Forelimb muscle (tissue), 1 donor: ENCODE data around the gene DIAPH3. TPM values are rescaled to one million over a fixed set of nuclear protein-coding genes. Genes with fewer than 3 reads are reported as not detected.

Experiments used
- DNase-seq: peaks from one replicate; pipeline ENCODE4 v3.0.0-alpha.2; 2013; ENCODE audit warnings: low read depth
- polyA plus RNA-seq: library from polyadenylated mRNA; unstranded; fragments of 120-200 nt; gene quantifications from one replicate; pipeline ENCODE4 v1.2.1, GENCODE V29; 2013; ENCODE audit not compliant: insufficient read length

The DIAPH3 gene
- polyA plus RNA-seq, 1 donor, result 6.5 TPM

- DNase-seq, result no peak
Observed at GRCh38 chr13:60152114-60152513, 11.6 kb downstream of the DIAPH3 start.

DNA sequence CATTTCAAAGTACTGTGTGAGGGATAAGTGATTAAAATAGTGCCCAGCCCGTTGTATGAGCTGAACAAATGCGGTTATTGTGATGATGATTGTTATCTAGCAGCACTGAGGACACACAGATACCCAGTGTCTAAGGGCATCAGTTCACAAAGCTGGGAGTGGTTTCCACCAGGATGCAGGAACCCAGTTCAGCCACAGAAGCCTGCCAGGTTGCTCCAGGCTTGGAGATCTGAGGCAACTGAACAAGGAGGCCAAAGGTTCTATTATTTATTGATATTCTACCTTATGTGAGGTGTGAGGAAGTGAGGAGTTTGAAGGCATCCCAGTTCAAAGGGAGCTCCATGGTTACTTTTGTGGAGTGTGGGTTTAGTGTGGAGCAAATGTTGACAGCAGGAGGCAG lies 13.2 kb downstream of the DIAPH3 start:
- DNase-seq, result no peak

DNA sequence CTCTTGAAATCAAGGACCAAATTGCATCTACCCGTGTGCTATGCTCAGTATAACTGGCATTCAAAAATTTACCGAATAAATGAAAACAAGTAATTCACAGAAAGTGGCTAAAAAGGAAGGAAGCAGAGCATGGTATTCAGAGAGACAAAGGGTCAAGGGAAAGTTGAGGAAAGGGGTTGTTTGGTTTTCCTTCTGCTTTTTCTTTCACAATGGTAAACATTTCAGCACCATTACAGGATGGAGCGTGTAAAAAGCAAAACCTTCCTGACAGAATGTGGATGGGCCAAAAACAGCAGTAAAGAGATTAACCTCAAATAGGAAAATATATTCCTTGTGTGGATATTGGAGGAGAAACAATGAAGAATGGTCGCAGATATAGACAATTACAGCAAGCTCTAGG lies 14.8 kb downstream of the DIAPH3 start:
- no peak for DNase-seq

GRCh38 chr13:60147361-60147760 lies 16.4 kb downstream of the DIAPH3 start:
- no peak for DNase-seq

DNA sequence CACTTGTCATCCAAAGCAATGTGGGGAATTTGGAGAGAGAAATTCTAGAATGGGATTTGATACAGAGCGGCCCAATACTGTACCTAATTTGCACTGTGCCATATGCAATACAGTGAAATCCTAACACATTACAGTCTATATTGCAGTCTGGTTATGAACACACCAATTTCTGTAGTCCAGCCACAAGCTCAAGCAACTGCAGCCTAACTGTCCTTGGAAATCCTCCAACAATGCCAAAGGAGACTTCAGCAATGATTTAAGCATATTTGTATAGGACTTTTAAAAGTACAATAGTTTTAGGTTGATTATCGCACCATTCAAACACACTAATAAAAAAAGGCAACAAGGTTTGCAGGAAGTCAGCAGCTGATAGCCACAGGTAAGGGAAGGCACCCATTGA lies 17.3 kb downstream of the DIAPH3 start:
- no peak for DNase-seq

DNA sequence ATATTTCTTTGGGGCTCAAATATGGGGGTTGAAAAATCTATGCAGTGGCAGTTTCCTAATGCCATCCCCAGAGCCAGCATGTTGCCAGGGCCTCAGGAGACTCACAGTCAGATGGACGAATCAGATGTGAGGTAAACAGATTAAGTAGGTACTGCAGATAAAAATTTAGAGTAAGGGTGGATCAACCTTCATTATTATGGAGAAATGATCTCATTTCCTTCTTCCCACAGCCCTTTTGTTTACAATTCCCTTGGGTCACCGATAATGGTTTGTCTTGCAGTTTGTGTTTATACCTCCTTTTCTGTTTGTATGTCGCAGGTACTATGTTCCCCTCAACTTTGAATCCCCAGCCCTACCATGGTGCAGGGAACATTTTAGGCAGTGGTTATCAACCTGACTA lies 20.0 kb downstream of the DIAPH3 start:
- no peak for DNase-seq

- no peak for DNase-seq
Observed at GRCh38 chr13:60139272-60139671, 24.5 kb downstream of the DIAPH3 start.

DNA sequence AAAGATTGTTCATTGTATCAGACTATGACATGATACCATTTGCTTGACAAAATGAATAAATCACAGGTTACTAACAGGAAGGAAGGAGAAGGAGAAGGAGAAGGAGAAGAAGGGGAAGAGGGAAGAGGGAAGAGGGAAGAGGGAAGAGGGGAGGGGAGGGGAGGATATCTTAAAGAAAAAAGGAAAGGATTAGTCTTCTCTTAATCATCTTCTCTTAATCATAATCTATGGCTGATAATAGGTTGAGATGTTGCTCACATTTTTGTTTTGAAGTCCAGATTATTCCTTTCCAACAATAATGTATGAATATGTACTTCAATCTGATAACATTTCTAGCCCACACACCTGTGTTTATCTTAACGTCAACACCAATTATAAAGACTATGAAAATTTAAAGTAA lies 25.1 kb downstream of the DIAPH3 start:
- no peak for DNase-seq

GRCh38 chr13:60137911-60138560 lies 25.7 kb downstream of the DIAPH3 start:
- DNase-seq, result no peak

DNA sequence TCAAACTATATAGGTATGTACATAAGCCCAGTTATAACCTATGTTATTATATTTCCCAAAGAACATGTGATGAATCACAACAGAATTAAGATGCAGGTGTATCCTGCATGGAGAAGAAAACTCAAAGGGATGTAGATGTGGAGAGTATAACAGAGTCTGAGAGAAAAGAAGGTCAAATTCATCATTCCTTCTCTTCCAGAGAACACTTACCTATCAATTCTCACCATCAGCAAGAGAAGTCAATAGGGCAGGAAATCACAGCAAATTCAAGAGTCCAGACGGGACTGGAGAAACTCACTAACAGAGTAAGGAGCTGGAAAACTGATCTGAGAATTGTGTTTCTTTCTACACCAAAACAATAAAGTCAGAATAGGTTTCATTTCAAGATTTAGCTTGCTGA lies 28.4 kb downstream of the DIAPH3 start:
- no peak for DNase-seq

DNA sequence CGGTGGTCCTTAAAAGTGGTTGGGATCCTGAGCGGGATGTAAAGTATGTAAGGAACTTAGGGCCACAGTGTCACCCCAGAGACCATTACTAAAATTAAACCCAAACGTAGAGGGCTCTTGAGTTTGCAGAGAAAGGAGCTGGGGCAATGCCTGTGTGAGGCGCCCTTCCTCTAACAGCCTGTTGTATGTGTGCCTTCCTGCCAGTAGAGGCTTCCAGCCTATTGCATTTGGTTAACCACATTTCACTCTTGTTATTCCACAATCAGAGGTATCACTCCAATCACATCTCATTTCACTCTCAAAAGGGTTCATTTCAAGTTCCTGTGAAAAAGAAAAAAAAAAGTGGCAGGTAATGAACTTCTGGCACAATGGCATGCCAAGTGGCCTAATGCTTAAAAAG lies 29.4 kb downstream of the DIAPH3 start:
- no peak for DNase-seq

- DNase-seq, result no peak
Observed at GRCh38 chr13:60121337-60121687, 42.4 kb downstream of the DIAPH3 start.

- DNase-seq, result no peak
Observed at GRCh38 chr13:60120617-60121336, 43.0 kb downstream of the DIAPH3 start.

DNA sequence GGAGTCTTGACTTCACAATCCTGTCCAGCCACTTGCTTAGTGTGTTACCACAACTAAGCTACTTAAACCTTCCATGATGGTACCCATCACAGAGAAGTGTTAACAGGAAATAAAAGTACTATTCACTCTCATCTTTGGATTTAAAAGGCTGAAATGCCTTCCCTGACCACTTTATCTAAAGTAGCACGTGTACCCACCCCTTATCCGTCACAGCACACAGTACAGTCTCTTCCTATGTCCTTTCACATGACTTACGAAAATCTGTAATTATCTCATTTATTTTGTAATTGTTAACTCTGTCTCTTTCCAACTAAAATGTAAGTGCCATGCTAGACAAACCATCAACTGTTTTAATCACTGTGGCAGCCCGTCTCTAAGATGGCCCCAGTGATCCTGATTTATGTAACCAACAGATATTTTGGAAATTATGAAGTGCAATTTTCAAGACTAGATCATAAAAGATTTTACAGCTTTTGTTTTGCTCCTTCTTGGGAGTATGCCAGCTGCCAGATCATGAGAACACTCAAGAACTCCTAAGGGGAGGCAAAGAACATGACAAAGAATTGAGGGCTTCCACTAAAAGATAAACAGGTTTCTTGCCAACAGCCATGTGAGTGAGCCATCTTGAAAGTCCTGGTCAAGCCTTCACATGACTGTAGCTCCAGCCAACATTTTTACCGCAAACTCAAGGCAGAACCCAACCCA lies 44.9 kb downstream of the DIAPH3 start:
- DNase-seq, result no peak

DNA sequence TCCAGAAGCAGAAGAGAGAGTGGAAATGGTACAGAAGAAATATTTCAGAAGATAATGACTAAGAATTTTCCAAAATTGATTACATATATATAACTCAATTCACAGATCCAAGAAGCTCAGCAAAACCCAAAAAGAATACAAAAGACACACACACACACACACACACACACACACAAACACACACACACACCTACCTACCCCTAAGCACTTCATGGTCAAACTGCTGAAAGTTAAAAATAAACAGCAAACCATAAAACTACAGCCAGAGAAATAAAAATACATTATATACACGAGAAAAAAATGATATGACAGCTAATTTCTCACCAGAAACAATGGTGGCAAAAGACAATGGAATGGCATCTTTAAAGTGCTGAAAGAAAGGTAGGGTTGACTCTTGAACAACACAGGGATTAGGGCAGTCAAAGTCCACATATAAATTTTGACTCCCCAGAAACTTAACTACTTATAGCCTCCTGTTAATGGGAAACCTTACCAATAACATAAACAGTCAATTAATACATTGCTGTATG lies 49.2 kb downstream of the DIAPH3 start:
- DNase-seq, result no peak

DNA sequence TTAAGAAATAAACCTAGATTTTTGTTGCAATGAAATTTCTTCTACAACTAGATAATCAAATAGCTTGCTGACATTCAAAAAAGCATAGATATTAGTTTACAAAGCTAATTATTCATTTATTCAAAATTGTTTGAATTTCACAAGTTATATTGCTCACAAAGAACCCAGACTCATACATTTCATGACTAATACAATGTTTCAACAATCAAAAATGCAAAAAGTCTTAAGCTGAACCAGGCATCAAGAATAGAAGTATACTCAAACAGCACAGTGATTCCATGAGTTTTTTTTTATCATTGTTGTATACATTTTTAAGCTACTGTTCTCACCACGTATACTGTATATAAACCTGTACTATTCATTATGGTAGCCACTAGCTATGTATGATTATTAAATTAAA lies 51.0 kb downstream of the DIAPH3 start:
- DNase-seq, result no peak

- DNase-seq, result no peak
Observed at GRCh38 chr13:60111691-60112090, 52.0 kb downstream of the DIAPH3 start.

GRCh38 chr13:60109285-60109684 lies 54.4 kb downstream of the DIAPH3 start:
- DNase-seq, result no peak

- no peak for DNase-seq
Observed at GRCh38 chr13:60108589-60108988, 55.1 kb downstream of the DIAPH3 start.

- DNase-seq, result no peak
Observed at GRCh38 chr13:60099631-60100420, 63.9 kb downstream of the DIAPH3 start.

GRCh38 chr13:60095300-60095699 lies 68.4 kb downstream of the DIAPH3 start:
- DNase-seq, result no peak
